SK-N-SH (cell line): ENCODE data around the gene ARHGAP26. TPM values are rescaled to one million over a fixed set of nuclear protein-coding genes. Genes with fewer than 3 reads are reported as not detected.

ENCODE experiments used
- CTCF ChIA-PET: fragments of 300-600, 350-600 bp; formaldehyde crosslinking; extraction: SDS; loops from one replicate; lab custom pipeline; 2021; lab: Yijun Ruan, JAX
- POLR2A ChIA-PET: fragments of 350-600 bp; sonication (Branson Sonifier 250); formaldehyde crosslinking; extraction: SDS; loops from one replicate; lab custom pipeline; 2020; ENCODE audit warnings: antibody characterized with exemption, inconsistent platforms; lab: Yijun Ruan, JAX
- DNase-seq: peaks from one replicate; pipeline ENCODE4 v3.0.0; 2012
- H2AFZ ChIP-seq: fragments of 200-600 bp; sonication (generic); 2 replicates; pipeline ENCODE4 v1.8.1; 2016; ENCODE audit warnings: antibody characterized with exemption, mild to moderate bottlenecking, low read depth
- H3F3A ChIP-seq: fragments of 200-600 bp; sonication (generic); replicated peaks from 2 replicates; pipeline ENCODE3; 2016; ENCODE audit warnings: antibody characterized with exemption, mild to moderate bottlenecking; ENCODE audit not compliant: insufficient read depth
- H3K27ac ChIP-seq, 2 experiments: fragments of 200-500 bp in 1 of 2; fragments of 200-600 bp in 1 of 2; sonication (Bioruptor generic) in 1 of 2; sonication (generic), shearing (Covaris generic) in 1 of 2; 2 replicates each; pipeline versions ENCODE4 v1.5.1 to v1.6.1; 2014 to 2016; ENCODE audit warnings: low read depth in 2 of 2, inconsistent platforms in 1 of 2, low read length in 1 of 2, mild to moderate bottlenecking in 1 of 2, mixed read lengths in 1 of 2
- H3K27me3 ChIP-seq: fragments of 200-600 bp; sonication (generic), shearing (Covaris generic); 2 replicates; pipeline ENCODE4 v1.6.1; 2016; ENCODE audit warnings: mixed run types; ENCODE audit not compliant: insufficient read depth
- H3K36me3 ChIP-seq, 2 experiments: fragments of 200-500 bp in 1 of 2; fragments of 200-600 bp in 1 of 2; sonication (Bioruptor generic) in 1 of 2; sonication (generic) in 1 of 2; replicated peaks in 1 of 2; 2 replicates each; pipeline versions ENCODE3 to v1.5.1; 2014 to 2016; ENCODE audit warnings: low read length in 1 of 2, mild to moderate bottlenecking in 1 of 2; ENCODE audit not compliant: insufficient read depth in 2 of 2, control insufficient read depth in 1 of 2
- H3K4me1 ChIP-seq, 2 experiments: fragments of 200-500 bp in 1 of 2; fragments of 200-600 bp in 1 of 2; sonication (Bioruptor generic) in 1 of 2; sonication (generic), shearing (Covaris generic) in 1 of 2; 2 replicates each; pipeline versions ENCODE4 v1.5.1 to v1.6.1; 2014 to 2016; ENCODE audit warnings: low read depth in 1 of 2, low read length in 1 of 2, mixed run types in 1 of 2; ENCODE audit not compliant: insufficient read depth in 2 of 2, control insufficient read depth in 1 of 2
- H3K4me2 ChIP-seq: fragments of 200-600 bp; sonication (generic), shearing (Covaris generic); 2 replicates; pipeline ENCODE4 v1.6.1; 2017; ENCODE audit warnings: mixed run types
- H3K4me3 ChIP-seq, 2 experiments: fragments of 200-500 bp in 1 of 2; fragments of 200-600 bp in 1 of 2; sonication (Bioruptor generic) in 1 of 2; sonication (generic), shearing (Covaris generic) in 1 of 2; 2 replicates each; pipeline versions ENCODE4 v1.5.1 to v1.8.1; 2014 to 2016; ENCODE audit warnings: low read depth in 2 of 2, inconsistent platforms in 1 of 2, low read length in 1 of 2, mild to moderate bottlenecking in 1 of 2, mixed read lengths in 1 of 2, moderate library complexity in 1 of 2
- H3K79me2 ChIP-seq: fragments of 200-600 bp; sonication (generic); 2 replicates; pipeline ENCODE4 v1.8.1; 2017; ENCODE audit warnings: mild to moderate bottlenecking; ENCODE audit not compliant: insufficient read depth
- H3K9ac ChIP-seq: fragments of 200-600 bp; sonication (generic); 2 replicates; pipeline ENCODE4 v1.6.1; 2017; ENCODE audit warnings: mixed run types
- H3K9me2 ChIP-seq: fragments of 200-600 bp; sonication (generic); 2 replicates; pipeline ENCODE4 v1.6.1; 2017; ENCODE audit warnings: mixed run types
- H3K9me3 ChIP-seq: fragments of 200-600 bp; sonication (generic); 2 replicates; pipeline ENCODE4 v1.6.1; 2017; ENCODE audit warnings: mixed run types, mild to moderate bottlenecking, moderate library complexity
- H4K20me1 ChIP-seq: fragments of 200-600 bp; sonication (generic); 2 replicates; pipeline ENCODE4 v1.6.1; 2017; ENCODE audit warnings: mild to moderate bottlenecking, mixed run types; ENCODE audit not compliant: insufficient read depth
- CHD2 ChIP-seq: fragments of 150-350 bp; IDR thresholded peaks from 2 replicates; pipeline ENCODE4 v1.6.1; 2018; ENCODE audit warnings: low read length; ENCODE audit not compliant: partially characterized antibody
- ELF1 ChIP-seq: IDR thresholded peaks from 2 replicates; pipeline ENCODE4 v1.4.0; 2012
- EP300 ChIP-seq, 2 experiments: IDR thresholded peaks; 2 replicates each; pipeline versions ENCODE4 v1.4.0 to v1.6.1; 2012; ENCODE audit warnings: borderline replicate concordance in 1 of 2, low read depth in 1 of 2, low read length in 1 of 2
- FOXJ3 ChIP-seq: sonication (generic); formaldehyde crosslinking; IDR thresholded peaks from 2 replicates; pipeline ENCODE4 v1.5.1; 2020; ENCODE audit warnings: mild to moderate bottlenecking, missing genetic modification reagents
- GATA2 ChIP-seq: sonication (generic); formaldehyde crosslinking; IDR thresholded peaks from 2 replicates; pipeline ENCODE4 v1.5.0; 2020; ENCODE audit warnings: mild to moderate bottlenecking, missing genetic modification reagents
- JUND ChIP-seq: IDR thresholded peaks from 2 replicates; pipeline ENCODE4 v1.4.0; 2012
- MEF2A ChIP-seq: IDR thresholded peaks from 2 replicates; pipeline ENCODE4 v1.4.0; 2012; ENCODE audit warnings: low read depth, borderline replicate concordance
- MXI1 ChIP-seq: IDR thresholded peaks from 2 replicates; pipeline ENCODE4 v1.6.1; 2012; ENCODE audit warnings: mild to moderate bottlenecking, low read depth, low read length, improper control_type of control experiment
- RFX5 ChIP-seq: IDR thresholded peaks from 2 replicates; pipeline ENCODE4 v1.6.1; 2012; ENCODE audit warnings: mild to moderate bottlenecking, improper control_type of control experiment, low read length
- RXRA ChIP-seq: IDR thresholded peaks from 2 replicates; pipeline ENCODE4 v1.4.0; 2012; ENCODE audit warnings: low read depth, mild to moderate bottlenecking, borderline replicate concordance
- SMC3 ChIP-seq: IDR thresholded peaks from 2 replicates; pipeline ENCODE4 v1.6.1; 2012; ENCODE audit warnings: low read depth, low read length, improper control_type of control experiment
- TAF1 ChIP-seq: IDR thresholded peaks from 2 replicates; pipeline ENCODE4 v1.6.1; 2012; ENCODE audit warnings: low read depth, mild to moderate bottlenecking, low read length, moderate library complexity, borderline replicate concordance
- YY1 ChIP-seq: IDR thresholded peaks from 2 replicates; pipeline ENCODE4 v1.4.0; 2012; ENCODE audit warnings: low read depth, mild to moderate bottlenecking
- WGBS: methylation state at CpG from one replicate; pipeline ENCODE4 v1.1.6; 2017; ENCODE audit warnings: low lambda C conversion rate; 5-methylcytosine and 5-hydroxymethylcytosine counted together
- polyA plus RNA-seq, 3 experiments: library from polyadenylated mRNA; depleted of rRNA; stranded (reverse); fragments of >200 nt; gene quantifications; 2 replicates each; pipeline ENCODE4 v1.2.3, GENCODE V29; 2012
- TF ChIP-seq, protein P1 (sequence below): fragments of 200-600 bp; sonication (generic); IDR thresholded peaks from 2 replicates; pipeline ENCODE4 v1.6.1; 2017; ENCODE audit warnings: antibody characterized with exemption, mild to moderate bottlenecking, moderate library complexity
- TF ChIP-seq, protein P2 (sequence below): fragments of 150-350 bp; IDR thresholded peaks from 2 replicates; pipeline ENCODE4 v1.6.1; 2017; ENCODE audit warnings: antibody characterized with exemption, low read length, low read depth, borderline replicate concordance
- TF ChIP-seq, protein P3 (sequence below): IDR thresholded peaks from 2 replicates; pipeline ENCODE4 v1.4.0; 2012; ENCODE audit warnings: low read depth, borderline replicate concordance
- TF ChIP-seq, protein P4 (sequence below): IDR thresholded peaks from 2 replicates; pipeline ENCODE4 v1.4.0; 2012; ENCODE audit warnings: low read depth
- TF ChIP-seq, protein P5 (sequence below): IDR thresholded peaks from 2 replicates; pipeline ENCODE4 v1.6.1; 2012; ENCODE audit warnings: mild to moderate bottlenecking, low read depth, low read length, moderate library complexity
- TF ChIP-seq, protein P6 (sequence below): IDR thresholded peaks from 2 replicates; pipeline ENCODE4 v1.4.0; 2012; ENCODE audit warnings: low read depth, borderline replicate concordance
- TF ChIP-seq, protein P7 (sequence below): IDR thresholded peaks from 2 replicates; pipeline ENCODE4; 2012

The ARHGAP26 gene
- polyA plus RNA-seq, 1 of the 3 experiments (the other 2 are of a cell fraction), result 6.1 TPM

DNA sequence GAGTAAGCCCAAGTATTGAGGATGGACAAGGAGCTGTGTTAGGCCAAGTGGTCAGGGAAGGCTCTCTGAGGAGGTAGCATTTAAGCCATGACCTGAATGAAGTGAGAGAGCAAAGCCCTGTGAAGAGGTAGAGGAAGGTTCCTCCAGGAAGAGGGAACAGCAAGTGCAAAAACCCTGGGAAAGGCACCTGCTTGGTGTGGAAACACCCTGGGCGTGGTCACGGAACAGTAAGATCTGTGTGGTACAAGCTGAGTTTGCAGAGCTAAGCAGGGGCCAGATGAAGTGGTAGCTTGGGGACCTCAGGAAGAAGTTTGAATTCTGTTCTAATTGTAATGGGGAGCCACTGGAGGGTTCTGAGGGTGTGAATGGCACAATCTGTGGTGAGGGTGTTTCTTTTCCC lies 310.2 kb downstream of the ARHGAP26 start:
- H3K4me1 ChIP-seq, result peaks cover 0 to 13% of the 10 kb centered on the region in 2 experiments; a peak in 2 of 4 replicates
- WGBS, result 97% methylated on average over 2 of the region's 2 CpGs
- no peaks in the 10 kb centered on the region for H3K9me2 ChIP-seq
- ChIA-PET CTCF (interaction anchor here (1.0 to 1.9 kb wide), 2 partner anchors 28 to 158 kb away, joined by 3 to 5 read pairs; no protein-coding TSS in a partner anchor), POLR2A (interaction anchor here (0.9 kb wide), 1 partner anchor 43 kb away, joined by 3 read pairs; no protein-coding TSS in a partner anchor)
- H3K79me2 ChIP-seq, result no peaks in the 10 kb centered on the region
- no peak overlapping the region for H3K9ac ChIP-seq
- H3K36me3 ChIP-seq, result no peaks in the 10 kb centered on the region
- DNase-seq, result no peak
- H2AFZ ChIP-seq, result no peak overlapping the region
- no peak overlapping the region for H3K4me3 ChIP-seq
- peaks cover 3% of the 10 kb centered on the region for H3F3A ChIP-seq
- no peak overlapping the region for H3K4me2 ChIP-seq
- H4K20me1 ChIP-seq, result no peaks in the 10 kb centered on the region
- no peaks in the 10 kb centered on the region for H3K27me3 ChIP-seq
- H3K9me3 ChIP-seq, result no peaks in the 10 kb centered on the region
- TF ChIP-seq FOXJ3 (CRISPR knock-in tag) (no peak), ELF1 (no peak), CHD2 (no peak), MEF2A (no peak), YY1 (no peak), TAF1 (no peak), MXI1 (no peak), SMC3 (no peak), GATA2 (no peak), RFX5 (no peak), JUND (no peak), RXRA (no peak), EP300 (IDR thresholded peaks at IDR 0.05; ENCODE audit: borderline replicate concordance in 1 of 2, low read depth in 1 of 2, low read length in 1 of 2) (no peak)
- TF ChIP-seq, protein P1, sequence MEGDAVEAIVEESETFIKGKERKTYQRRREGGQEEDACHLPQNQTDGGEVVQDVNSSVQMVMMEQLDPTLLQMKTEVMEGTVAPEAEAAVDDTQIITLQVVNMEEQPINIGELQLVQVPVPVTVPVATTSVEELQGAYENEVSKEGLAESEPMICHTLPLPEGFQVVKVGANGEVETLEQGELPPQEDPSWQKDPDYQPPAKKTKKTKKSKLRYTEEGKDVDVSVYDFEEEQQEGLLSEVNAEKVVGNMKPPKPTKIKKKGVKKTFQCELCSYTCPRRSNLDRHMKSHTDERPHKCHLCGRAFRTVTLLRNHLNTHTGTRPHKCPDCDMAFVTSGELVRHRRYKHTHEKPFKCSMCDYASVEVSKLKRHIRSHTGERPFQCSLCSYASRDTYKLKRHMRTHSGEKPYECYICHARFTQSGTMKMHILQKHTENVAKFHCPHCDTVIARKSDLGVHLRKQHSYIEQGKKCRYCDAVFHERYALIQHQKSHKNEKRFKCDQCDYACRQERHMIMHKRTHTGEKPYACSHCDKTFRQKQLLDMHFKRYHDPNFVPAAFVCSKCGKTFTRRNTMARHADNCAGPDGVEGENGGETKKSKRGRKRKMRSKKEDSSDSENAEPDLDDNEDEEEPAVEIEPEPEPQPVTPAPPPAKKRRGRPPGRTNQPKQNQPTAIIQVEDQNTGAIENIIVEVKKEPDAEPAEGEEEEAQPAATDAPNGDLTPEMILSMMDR, result no peak
- TF ChIP-seq, protein P2, sequence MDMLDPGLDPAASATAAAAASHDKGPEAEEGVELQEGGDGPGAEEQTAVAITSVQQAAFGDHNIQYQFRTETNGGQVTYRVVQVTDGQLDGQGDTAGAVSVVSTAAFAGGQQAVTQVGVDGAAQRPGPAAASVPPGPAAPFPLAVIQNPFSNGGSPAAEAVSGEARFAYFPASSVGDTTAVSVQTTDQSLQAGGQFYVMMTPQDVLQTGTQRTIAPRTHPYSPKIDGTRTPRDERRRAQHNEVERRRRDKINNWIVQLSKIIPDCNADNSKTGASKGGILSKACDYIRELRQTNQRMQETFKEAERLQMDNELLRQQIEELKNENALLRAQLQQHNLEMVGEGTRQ, result no peak
- TF ChIP-seq, protein P3, sequence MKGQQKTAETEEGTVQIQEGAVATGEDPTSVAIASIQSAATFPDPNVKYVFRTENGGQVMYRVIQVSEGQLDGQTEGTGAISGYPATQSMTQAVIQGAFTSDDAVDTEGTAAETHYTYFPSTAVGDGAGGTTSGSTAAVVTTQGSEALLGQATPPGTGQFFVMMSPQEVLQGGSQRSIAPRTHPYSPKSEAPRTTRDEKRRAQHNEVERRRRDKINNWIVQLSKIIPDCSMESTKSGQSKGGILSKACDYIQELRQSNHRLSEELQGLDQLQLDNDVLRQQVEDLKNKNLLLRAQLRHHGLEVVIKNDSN, result no peak
- TF ChIP-seq, protein P4, sequence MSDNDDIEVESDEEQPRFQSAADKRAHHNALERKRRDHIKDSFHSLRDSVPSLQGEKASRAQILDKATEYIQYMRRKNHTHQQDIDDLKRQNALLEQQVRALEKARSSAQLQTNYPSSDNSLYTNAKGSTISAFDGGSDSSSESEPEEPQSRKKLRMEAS, result no peak
- TF ChIP-seq, protein P5, sequence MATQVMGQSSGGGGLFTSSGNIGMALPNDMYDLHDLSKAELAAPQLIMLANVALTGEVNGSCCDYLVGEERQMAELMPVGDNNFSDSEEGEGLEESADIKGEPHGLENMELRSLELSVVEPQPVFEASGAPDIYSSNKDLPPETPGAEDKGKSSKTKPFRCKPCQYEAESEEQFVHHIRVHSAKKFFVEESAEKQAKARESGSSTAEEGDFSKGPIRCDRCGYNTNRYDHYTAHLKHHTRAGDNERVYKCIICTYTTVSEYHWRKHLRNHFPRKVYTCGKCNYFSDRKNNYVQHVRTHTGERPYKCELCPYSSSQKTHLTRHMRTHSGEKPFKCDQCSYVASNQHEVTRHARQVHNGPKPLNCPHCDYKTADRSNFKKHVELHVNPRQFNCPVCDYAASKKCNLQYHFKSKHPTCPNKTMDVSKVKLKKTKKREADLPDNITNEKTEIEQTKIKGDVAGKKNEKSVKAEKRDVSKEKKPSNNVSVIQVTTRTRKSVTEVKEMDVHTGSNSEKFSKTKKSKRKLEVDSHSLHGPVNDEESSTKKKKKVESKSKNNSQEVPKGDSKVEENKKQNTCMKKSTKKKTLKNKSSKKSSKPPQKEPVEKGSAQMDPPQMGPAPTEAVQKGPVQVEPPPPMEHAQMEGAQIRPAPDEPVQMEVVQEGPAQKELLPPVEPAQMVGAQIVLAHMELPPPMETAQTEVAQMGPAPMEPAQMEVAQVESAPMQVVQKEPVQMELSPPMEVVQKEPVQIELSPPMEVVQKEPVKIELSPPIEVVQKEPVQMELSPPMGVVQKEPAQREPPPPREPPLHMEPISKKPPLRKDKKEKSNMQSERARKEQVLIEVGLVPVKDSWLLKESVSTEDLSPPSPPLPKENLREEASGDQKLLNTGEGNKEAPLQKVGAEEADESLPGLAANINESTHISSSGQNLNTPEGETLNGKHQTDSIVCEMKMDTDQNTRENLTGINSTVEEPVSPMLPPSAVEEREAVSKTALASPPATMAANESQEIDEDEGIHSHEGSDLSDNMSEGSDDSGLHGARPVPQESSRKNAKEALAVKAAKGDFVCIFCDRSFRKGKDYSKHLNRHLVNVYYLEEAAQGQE, result no peak
- TF ChIP-seq, protein P6, sequence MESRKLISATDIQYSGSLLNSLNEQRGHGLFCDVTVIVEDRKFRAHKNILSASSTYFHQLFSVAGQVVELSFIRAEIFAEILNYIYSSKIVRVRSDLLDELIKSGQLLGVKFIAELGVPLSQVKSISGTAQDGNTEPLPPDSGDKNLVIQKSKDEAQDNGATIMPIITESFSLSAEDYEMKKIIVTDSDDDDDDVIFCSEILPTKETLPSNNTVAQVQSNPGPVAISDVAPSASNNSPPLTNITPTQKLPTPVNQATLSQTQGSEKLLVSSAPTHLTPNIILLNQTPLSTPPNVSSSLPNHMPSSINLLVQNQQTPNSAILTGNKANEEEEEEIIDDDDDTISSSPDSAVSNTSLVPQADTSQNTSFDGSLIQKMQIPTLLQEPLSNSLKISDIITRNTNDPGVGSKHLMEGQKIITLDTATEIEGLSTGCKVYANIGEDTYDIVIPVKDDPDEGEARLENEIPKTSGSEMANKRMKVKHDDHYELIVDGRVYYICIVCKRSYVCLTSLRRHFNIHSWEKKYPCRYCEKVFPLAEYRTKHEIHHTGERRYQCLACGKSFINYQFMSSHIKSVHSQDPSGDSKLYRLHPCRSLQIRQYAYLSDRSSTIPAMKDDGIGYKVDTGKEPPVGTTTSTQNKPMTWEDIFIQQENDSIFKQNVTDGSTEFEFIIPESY, result no peak
- TF ChIP-seq, protein P7, sequence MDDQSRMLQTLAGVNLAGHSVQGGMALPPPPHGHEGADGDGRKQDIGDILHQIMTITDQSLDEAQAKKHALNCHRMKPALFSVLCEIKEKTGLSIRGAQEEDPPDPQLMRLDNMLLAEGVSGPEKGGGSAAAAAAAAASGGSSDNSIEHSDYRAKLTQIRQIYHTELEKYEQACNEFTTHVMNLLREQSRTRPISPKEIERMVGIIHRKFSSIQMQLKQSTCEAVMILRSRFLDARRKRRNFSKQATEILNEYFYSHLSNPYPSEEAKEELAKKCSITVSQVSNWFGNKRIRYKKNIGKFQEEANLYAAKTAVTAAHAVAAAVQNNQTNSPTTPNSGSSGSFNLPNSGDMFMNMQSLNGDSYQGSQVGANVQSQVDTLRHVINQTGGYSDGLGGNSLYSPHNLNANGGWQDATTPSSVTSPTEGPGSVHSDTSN, result no peak
- no peak overlapping the region for H3K27ac ChIP-seq
